HFFc6 (cell line): ENCODE data around the gene MAPK14. TPM values are rescaled to one million over a fixed set of nuclear protein-coding genes. Genes with fewer than 3 reads are reported as not detected.

ENCODE experiments used
- DNase-seq: peaks from one replicate; pipeline ENCODE4 v3.0.0-alpha.2; 2018
- H3K27ac Mint-ChIP-seq: 2 replicates; pipeline ENCODE4 v1.8.0; 2020; ENCODE audit warnings: mild to moderate bottlenecking, mixed read lengths
- H3K27me3 Mint-ChIP-seq: 2 replicates; pipeline ENCODE4 v1.8.0; 2021; ENCODE audit warnings: mild to moderate bottlenecking, moderate library complexity, mixed read lengths; ENCODE audit not compliant: insufficient read depth
- H3K36me3 Mint-ChIP-seq: 2 replicates; pipeline ENCODE4 v1.8.0; 2021; ENCODE audit warnings: low read depth, mixed read lengths
- H3K4me1 Mint-ChIP-seq: 2 replicates; pipeline ENCODE4 v1.8.0; 2020; ENCODE audit warnings: low read depth, mixed read lengths
- H3K4me3 Mint-ChIP-seq: 2 replicates; pipeline ENCODE4 v1.8.0; 2020; ENCODE audit warnings: mild to moderate bottlenecking, moderate library complexity, mixed read lengths
- H3K9me3 Mint-ChIP-seq: 2 replicates; pipeline ENCODE4 v1.8.0; 2020; ENCODE audit warnings: mild to moderate bottlenecking, mixed read lengths
- CTCF ChIP-seq: fragments of 200-600 bp; sonication (generic); IDR thresholded peaks from 2 replicates; pipeline ENCODE4 v1.5.0; 2021; ENCODE audit warnings: antibody characterized with exemption, mild to moderate bottlenecking
- total RNA-seq, 6 experiments: library from RNA; stranded (reverse); fragmentation: NEBNext Ultra II Directional; extraction: Animal tissue kit (Norgen Biotek cat#: 25700); gene quantifications; 2 replicates in 1 of 6; 3 replicates in 5 of 6; pipeline ENCODE4 v1.2.3, GENCODE V29; 2021

Gene MAPK14
- total RNA-seq, 6 experiments from 2014 or later: 34.1 to 40.4 (median 37.1) TPM

GRCh38 chr6:36072681-36073080 lies 45.1 kb downstream of the MAPK14 start:
- Mint-ChIP-seq H3K4me3 (no peak overlapping the region), H3K36me3 (peaks cover 12% of the 10 kb centered on the region; the same call in 1 of the 2 replicates), H3K9me3 (no peaks in the 10 kb centered on the region), H3K27me3 (no peaks in the 10 kb centered on the region; the same call in 1 of the 2 replicates), H3K27ac (no peak overlapping the region), H3K4me1 (peaks cover 12% of the 10 kb centered on the region)
- DNase-seq: no peak
- no peak for TF ChIP-seq CTCF

- Mint-ChIP-seq H3K9me3 (no peaks in the 10 kb centered on the region), H3K27me3 (no peaks in the 10 kb centered on the region), H3K36me3 (peaks cover 12% of the 10 kb centered on the region; the same call in 1 of the 2 replicates), H3K27ac (no peak overlapping the region), H3K4me3 (no peak overlapping the region), H3K4me1 (peaks cover 3% of the 10 kb centered on the region; the same call in 1 of the 2 replicates)
- DNase-seq: no peak
- TF ChIP-seq CTCF: no peak
These were observed 46.0 kb downstream of the MAPK14 start for GRCh38 chr6:36073587-36073986.

GRCh38 chr6:36075656-36076055 lies 48.0 kb downstream of the MAPK14 start:
- H3K9me3 Mint-ChIP-seq: no peaks in the 10 kb centered on the region
- peaks cover 19% of the 10 kb centered on the region for H3K36me3 Mint-ChIP-seq
- no peak overlapping the region for H3K4me3 Mint-ChIP-seq
- 0 out of 2 replicates have a peak, but pooled peaks have one; percentile 21 for TF ChIP-seq CTCF
- H3K27me3 Mint-ChIP-seq: no peaks in the 10 kb centered on the region
- H3K27ac Mint-ChIP-seq: no peak overlapping the region
- DNase-seq: no peak
- no peaks in the 10 kb centered on the region for H3K4me1 Mint-ChIP-seq

- no peak for TF ChIP-seq CTCF
- H3K36me3 Mint-ChIP-seq: peaks cover 27% of the 10 kb centered on the region
- no peaks in the 10 kb centered on the region for H3K27me3 Mint-ChIP-seq
- H3K27ac Mint-ChIP-seq: peak overlapping the region; percentile 30; the same call in 1 of the 2 replicates
- H3K4me3 Mint-ChIP-seq: no peak overlapping the region
- no peaks in the 10 kb centered on the region for H3K9me3 Mint-ChIP-seq
- no peak for DNase-seq
- no peaks in the 10 kb centered on the region for H3K4me1 Mint-ChIP-seq
These were observed 48.8 kb downstream of the MAPK14 start for GRCh38 chr6:36076178-36077063.

GRCh38 chr6:36078159-36078558 lies 50.6 kb downstream of the MAPK14 start:
- Mint-ChIP-seq H3K9me3 (no peaks in the 10 kb centered on the region), H3K27ac (no peak overlapping the region), H3K36me3 (peaks cover 44% of the 10 kb centered on the region), H3K4me1 (no peaks in the 10 kb centered on the region), H3K27me3 (no peaks in the 10 kb centered on the region), H3K4me3 (no peak overlapping the region)
- no peak for DNase-seq
- TF ChIP-seq CTCF: no peak
